Liver (tissue), 9 donors: ENCODE data around the gene CCDC200. TPM values are rescaled to one million over a fixed set of nuclear protein-coding genes. Genes with fewer than 3 reads are reported as not detected.
A peak's percentile ranks its signal among the peaks of the same experiment; 100 is the strongest.

ENCODE experiments used
- DNase-seq: peaks from one replicate; pipeline ENCODE4 v3.0.0-alpha.2; 2017; ENCODE audit warnings: low spot score
- H3K27ac ChIP-seq, 2 donors: one replicate each; pipeline ENCODE4 v1.7.0; 2013; ENCODE audit warnings: inconsistent platforms in 2 of 2, low read length in 2 of 2, control low read depth in 1 of 2, low read depth in 1 of 2, mild to moderate bottlenecking in 1 of 2
- H3K27me3 ChIP-seq, 4 donors: one replicate each; pipeline versions ENCODE4 v1.6.1 to v1.7.0; 2013; ENCODE audit warnings: low read length in 3 of 4, inconsistent platforms in 1 of 4, mild to moderate bottlenecking in 1 of 4, moderate library complexity in 1 of 4; ENCODE audit not compliant: control insufficient read depth in 4 of 4, insufficient read depth in 4 of 4
- H3K36me3 ChIP-seq, 4 donors: one replicate each; pipeline versions ENCODE4 v1.6.1 to v1.7.0; 2013; ENCODE audit warnings: low read length in 3 of 4, mild to moderate bottlenecking in 3 of 4, low read depth in 1 of 4, moderate library complexity in 1 of 4; ENCODE audit not compliant: control insufficient read depth in 4 of 4, insufficient read depth in 3 of 4
- H3K4me1 ChIP-seq, 4 donors: one replicate each; pipeline versions ENCODE4 v1.6.1 to v1.7.0; 2013; ENCODE audit warnings: low read length in 3 of 4, mild to moderate bottlenecking in 3 of 4, moderate library complexity in 1 of 4; ENCODE audit not compliant: control insufficient read depth in 4 of 4, insufficient read depth in 4 of 4
- H3K4me3 ChIP-seq, 3 donors: one replicate each; pipeline versions ENCODE4 v1.6.1 to v1.7.0; 2013; ENCODE audit warnings: low read length in 3 of 3, control low read depth in 1 of 3, low read depth in 1 of 3, mild to moderate bottlenecking in 1 of 3
- H3K9ac ChIP-seq, 2 donors: one replicate each; pipeline ENCODE4 v1.7.0; 2013; ENCODE audit warnings: low read length in 2 of 2, mild to moderate bottlenecking in 2 of 2, moderate library complexity in 2 of 2, control low read depth in 1 of 2, low read depth in 1 of 2
- H3K9me3 ChIP-seq, 4 donors: one replicate each; pipeline versions ENCODE4 v1.6.1 to v1.7.0; 2013; ENCODE audit warnings: low read length in 3 of 4; ENCODE audit not compliant: control insufficient read depth in 4 of 4
- FOXA2 ChIP-seq: IDR thresholded peaks from 2 replicates; pipeline ENCODE4 v1.6.1; 2016; ENCODE audit warnings: antibody characterized with exemption
- GABPA ChIP-seq, 2 donors: IDR thresholded peaks in 1 of 2; conservative IDR thresholded peaks in 1 of 2; 2 replicates each; pipeline ENCODE4 v1.6.1; 2016; ENCODE audit warnings: antibody characterized with exemption in 2 of 2, mild to moderate bottlenecking in 1 of 2, moderate library complexity in 1 of 2
- JUND ChIP-seq, 2 donors: IDR thresholded peaks; 2 replicates each; pipeline ENCODE4 v1.6.1; 2016; ENCODE audit warnings: antibody characterized with exemption in 2 of 2
- NR2F2 ChIP-seq: IDR thresholded peaks from 2 replicates; pipeline ENCODE4 v1.6.1; 2016; ENCODE audit warnings: antibody characterized with exemption
- RAD21 ChIP-seq, 2 donors: IDR thresholded peaks; 2 replicates each; pipeline ENCODE4 v1.6.1; 2016; ENCODE audit warnings: antibody characterized with exemption in 2 of 2, mild to moderate bottlenecking in 2 of 2
- RXRA ChIP-seq, 2 donors: IDR thresholded peaks; 2 replicates each; pipeline ENCODE4 v1.6.1; 2017 to 2018; ENCODE audit warnings: antibody characterized with exemption in 2 of 2, mild to moderate bottlenecking in 1 of 2
- SP1 ChIP-seq: IDR thresholded peaks from 2 replicates; pipeline ENCODE4 v1.6.1; 2018; ENCODE audit warnings: antibody characterized with exemption, mild to moderate bottlenecking
- TAF1 ChIP-seq: conservative IDR thresholded peaks from 2 replicates; pipeline ENCODE4 v1.6.1; 2016; ENCODE audit warnings: antibody characterized with exemption, mild to moderate bottlenecking
- WGBS: extraction: QIAGEN DNeasy Blood & Tissue Kit; methylation state at CpG from one replicate; pipeline ENCODE4 v1.1.7; 2013; 5-methylcytosine and 5-hydroxymethylcytosine counted together
- polyA plus RNA-seq, 2 donors: library from polyadenylated mRNA; stranded (reverse) in 1 of 2; unstranded in 1 of 2; fragments of 200-250 nt in 1 of 2; fragments of >200 nt in 1 of 2; fragmentation: Nextera tagmentation in 1 of 2; extraction: Ambion mirVana in 1 of 2; gene quantifications; one replicate each; pipeline versions ENCODE4 v1.2.1 to v1.2.3, GENCODE V29; 2013 to 2015
- total RNA-seq, 2 donors: library from RNA; depleted of rRNA; stranded (reverse); fragments of >200 nt; gene quantifications; one replicate each; pipeline ENCODE4 v1.2.3, GENCODE V29; 2014
- TF ChIP-seq, protein P1 (sequence below): IDR thresholded peaks from 2 replicates; pipeline ENCODE4 v1.6.1; 2016; ENCODE audit warnings: antibody characterized with exemption, mild to moderate bottlenecking
- TF ChIP-seq, protein P2 (sequence below): IDR thresholded peaks from 2 replicates; pipeline ENCODE4 v1.6.1; 2016; ENCODE audit warnings: antibody characterized with exemption
- TF ChIP-seq, protein P3 (sequence below): IDR thresholded peaks from 2 replicates; pipeline ENCODE4 v1.6.1; 2016; ENCODE audit warnings: antibody characterized with exemption
- TF ChIP-seq, protein P4 (sequence below): IDR thresholded peaks from 2 replicates; pipeline ENCODE4 v1.6.1; 2016; ENCODE audit warnings: antibody characterized with exemption
- TF ChIP-seq, protein P5 (sequence below): fragments of 150-350 bp; IDR thresholded peaks from 2 replicates; pipeline ENCODE4 v1.5.1; 2017; ENCODE audit warnings: improper control_type of control experiment, low read depth, low read length; ENCODE audit not compliant: missing input control
- donor health status: healthy.
- donor health status: healthy.
- donor health status: healthy.
- donor health status: healthy.
- donor health status: healthy.

CCDC200 gene
- total and polyA plus RNA-seq, 4 donors, result 1.3 TPM; not detected in 3

DNA sequence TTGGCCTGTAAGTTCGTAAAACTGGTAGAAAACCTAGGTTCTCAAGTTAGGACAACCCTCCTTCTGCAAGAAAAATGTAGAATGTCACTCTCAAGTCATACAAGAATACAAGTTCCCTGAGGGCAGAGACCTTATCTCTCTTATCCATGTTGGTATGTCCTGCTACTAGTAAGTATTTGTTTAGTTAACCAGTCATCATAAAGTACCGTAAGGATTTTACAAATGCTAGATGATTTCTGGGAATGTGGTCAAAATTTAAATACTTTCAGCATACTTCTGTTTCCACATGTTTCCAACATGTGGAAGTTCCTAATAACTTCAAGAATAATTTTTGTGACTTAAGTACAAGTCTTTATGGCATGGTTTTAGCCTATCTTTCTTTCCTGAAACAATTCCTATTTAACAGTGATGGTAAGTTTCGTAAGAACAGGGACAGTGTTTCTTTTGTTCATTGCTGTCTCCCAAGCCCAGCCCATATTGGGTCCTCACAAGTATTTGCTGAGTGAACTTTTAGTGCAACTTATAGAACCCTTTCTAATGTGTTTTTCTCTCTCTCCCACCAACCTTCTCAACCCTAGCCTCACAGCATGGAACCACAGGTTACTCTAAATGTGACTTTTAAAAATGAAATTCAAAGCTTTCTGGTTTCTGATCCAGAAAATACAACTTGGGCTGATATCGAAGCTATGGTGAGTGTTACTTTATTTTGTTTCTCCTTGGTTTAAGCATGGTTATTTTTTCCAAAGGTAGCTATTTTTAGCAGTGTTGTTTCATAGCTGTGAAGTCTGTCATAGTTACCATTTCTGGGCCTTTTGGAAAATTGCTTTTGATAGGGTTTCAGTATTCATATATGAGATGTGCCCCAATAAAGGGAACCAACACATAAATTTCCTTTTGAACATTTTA is 53.0 kb downstream of the CCDC200 start:
- 63% methylated on average over 4 of the region's 4 CpGs for WGBS
- Histone ChIP-seq H3K36me3 (peaks cover 8 to 19% (median 14%) of the 10 kb centered on the region in 4 donors), H3K4me1 (peaks cover 10 to 58% (median 39%) of the 10 kb centered on the region in 4 donors), H3K9me3 (no peaks in the 10 kb centered on the region), H3K27me3 (no peaks in the 10 kb centered on the region), H3K4me3 (no peak overlapping the region), H3K27ac (peak overlapping the region; percentile 64 to 77), H3K9ac (no peak overlapping the region)
- no peak for DNase-seq
- TF ChIP-seq TAF1 (no peak), GABPA (IDR thresholded peaks at IDR 0.05 in 1 of 2, conservative IDR thresholded peaks at IDR 0.05 in 1 of 2) (no peak), RAD21 (IDR thresholded peaks at IDR 0.05) (no peak)
- TF ChIP-seq, protein P1, sequence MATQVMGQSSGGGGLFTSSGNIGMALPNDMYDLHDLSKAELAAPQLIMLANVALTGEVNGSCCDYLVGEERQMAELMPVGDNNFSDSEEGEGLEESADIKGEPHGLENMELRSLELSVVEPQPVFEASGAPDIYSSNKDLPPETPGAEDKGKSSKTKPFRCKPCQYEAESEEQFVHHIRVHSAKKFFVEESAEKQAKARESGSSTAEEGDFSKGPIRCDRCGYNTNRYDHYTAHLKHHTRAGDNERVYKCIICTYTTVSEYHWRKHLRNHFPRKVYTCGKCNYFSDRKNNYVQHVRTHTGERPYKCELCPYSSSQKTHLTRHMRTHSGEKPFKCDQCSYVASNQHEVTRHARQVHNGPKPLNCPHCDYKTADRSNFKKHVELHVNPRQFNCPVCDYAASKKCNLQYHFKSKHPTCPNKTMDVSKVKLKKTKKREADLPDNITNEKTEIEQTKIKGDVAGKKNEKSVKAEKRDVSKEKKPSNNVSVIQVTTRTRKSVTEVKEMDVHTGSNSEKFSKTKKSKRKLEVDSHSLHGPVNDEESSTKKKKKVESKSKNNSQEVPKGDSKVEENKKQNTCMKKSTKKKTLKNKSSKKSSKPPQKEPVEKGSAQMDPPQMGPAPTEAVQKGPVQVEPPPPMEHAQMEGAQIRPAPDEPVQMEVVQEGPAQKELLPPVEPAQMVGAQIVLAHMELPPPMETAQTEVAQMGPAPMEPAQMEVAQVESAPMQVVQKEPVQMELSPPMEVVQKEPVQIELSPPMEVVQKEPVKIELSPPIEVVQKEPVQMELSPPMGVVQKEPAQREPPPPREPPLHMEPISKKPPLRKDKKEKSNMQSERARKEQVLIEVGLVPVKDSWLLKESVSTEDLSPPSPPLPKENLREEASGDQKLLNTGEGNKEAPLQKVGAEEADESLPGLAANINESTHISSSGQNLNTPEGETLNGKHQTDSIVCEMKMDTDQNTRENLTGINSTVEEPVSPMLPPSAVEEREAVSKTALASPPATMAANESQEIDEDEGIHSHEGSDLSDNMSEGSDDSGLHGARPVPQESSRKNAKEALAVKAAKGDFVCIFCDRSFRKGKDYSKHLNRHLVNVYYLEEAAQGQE, result no peak

DNA sequence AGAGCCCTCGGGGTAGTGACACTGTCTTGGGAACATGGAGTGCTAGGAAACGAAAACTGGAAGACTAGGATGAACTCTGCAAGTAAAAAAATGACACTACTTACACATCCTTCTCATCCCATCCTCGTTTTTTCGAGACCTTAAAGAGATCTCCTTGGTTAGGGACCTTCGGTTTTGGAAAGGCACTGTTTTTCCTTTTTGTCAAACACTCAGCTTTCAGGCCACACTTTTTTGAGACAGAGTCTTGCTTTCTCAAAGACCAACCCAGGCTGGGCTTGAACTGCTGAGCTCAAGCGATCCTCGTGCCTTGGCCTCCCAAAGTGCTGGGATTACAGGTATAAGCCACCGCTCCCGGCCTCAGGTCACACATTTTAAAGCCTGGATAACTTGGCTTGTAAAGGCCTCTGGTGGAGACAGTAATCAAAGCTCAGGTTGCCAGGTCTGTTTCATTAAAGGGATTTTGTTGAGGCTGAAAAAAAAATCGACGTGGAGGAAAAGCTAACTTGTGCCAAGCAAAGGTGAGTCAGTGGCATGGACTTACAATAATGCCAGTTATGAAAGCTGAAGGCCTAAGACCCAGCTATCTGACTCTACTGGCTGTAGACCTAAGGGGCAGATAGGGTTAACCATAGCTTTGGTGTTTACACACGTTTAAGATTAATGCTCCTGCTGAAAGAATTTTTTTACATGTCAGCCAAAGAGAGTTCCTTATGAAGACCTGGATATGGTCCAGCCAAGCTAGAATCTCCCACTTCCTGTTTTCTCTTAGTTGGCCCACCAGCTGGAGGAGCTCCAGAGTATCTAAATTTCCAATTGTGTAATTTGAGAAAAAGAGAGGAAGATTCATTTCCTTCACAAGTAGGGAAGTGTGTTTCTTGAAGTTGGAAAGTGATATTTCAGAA is 56.6 kb downstream of the CCDC200 start:
- DNase-seq, result peak; percentile 38
- TF ChIP-seq, protein P2, sequence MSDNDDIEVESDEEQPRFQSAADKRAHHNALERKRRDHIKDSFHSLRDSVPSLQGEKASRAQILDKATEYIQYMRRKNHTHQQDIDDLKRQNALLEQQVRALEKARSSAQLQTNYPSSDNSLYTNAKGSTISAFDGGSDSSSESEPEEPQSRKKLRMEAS, result peak; percentile 49
- TF ChIP-seq GABPA (IDR thresholded peaks at IDR 0.05 in 1 of 2, conservative IDR thresholded peaks at IDR 0.05 in 1 of 2), result peak in 1 of 2 donors; percentile 24
- no peak for TF ChIP-seq NR2F2
- no peak for TF ChIP-seq SP1
- TF ChIP-seq RAD21 (IDR thresholded peaks at IDR 0.05), result peak; percentile 37 to 48
- TF ChIP-seq FOXA2, result no peak
- TF ChIP-seq RXRA (IDR thresholded peaks at IDR 0.05), result peak in 1 of 2 donors; percentile 8
- TF ChIP-seq, protein P3, sequence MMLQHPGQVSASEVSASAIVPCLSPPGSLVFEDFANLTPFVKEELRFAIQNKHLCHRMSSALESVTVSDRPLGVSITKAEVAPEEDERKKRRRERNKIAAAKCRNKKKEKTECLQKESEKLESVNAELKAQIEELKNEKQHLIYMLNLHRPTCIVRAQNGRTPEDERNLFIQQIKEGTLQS, result no peak
- TF ChIP-seq, protein P4, sequence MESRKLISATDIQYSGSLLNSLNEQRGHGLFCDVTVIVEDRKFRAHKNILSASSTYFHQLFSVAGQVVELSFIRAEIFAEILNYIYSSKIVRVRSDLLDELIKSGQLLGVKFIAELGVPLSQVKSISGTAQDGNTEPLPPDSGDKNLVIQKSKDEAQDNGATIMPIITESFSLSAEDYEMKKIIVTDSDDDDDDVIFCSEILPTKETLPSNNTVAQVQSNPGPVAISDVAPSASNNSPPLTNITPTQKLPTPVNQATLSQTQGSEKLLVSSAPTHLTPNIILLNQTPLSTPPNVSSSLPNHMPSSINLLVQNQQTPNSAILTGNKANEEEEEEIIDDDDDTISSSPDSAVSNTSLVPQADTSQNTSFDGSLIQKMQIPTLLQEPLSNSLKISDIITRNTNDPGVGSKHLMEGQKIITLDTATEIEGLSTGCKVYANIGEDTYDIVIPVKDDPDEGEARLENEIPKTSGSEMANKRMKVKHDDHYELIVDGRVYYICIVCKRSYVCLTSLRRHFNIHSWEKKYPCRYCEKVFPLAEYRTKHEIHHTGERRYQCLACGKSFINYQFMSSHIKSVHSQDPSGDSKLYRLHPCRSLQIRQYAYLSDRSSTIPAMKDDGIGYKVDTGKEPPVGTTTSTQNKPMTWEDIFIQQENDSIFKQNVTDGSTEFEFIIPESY, result no peak
- TF ChIP-seq JUND (IDR thresholded peaks at IDR 0.05), result no peak
- TF ChIP-seq, protein P5, sequence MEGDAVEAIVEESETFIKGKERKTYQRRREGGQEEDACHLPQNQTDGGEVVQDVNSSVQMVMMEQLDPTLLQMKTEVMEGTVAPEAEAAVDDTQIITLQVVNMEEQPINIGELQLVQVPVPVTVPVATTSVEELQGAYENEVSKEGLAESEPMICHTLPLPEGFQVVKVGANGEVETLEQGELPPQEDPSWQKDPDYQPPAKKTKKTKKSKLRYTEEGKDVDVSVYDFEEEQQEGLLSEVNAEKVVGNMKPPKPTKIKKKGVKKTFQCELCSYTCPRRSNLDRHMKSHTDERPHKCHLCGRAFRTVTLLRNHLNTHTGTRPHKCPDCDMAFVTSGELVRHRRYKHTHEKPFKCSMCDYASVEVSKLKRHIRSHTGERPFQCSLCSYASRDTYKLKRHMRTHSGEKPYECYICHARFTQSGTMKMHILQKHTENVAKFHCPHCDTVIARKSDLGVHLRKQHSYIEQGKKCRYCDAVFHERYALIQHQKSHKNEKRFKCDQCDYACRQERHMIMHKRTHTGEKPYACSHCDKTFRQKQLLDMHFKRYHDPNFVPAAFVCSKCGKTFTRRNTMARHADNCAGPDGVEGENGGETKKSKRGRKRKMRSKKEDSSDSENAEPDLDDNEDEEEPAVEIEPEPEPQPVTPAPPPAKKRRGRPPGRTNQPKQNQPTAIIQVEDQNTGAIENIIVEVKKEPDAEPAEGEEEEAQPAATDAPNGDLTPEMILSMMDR, result peak; percentile 6
- no peak for TF ChIP-seq TAF1
- H3K27ac ChIP-seq, result peak overlapping the region; percentile 89 to 96
- H3K4me1 ChIP-seq, result peaks cover 7 to 62% (median 45%) of the 10 kb centered on the region in 4 donors
- peak overlapping the region; percentile 70 to 90 (median 75) for H3K4me3 ChIP-seq
- no peaks in the 10 kb centered on the region for H3K9me3 ChIP-seq
- H3K36me3 ChIP-seq, result peaks cover 0 to 2% (median under 1%) of the 10 kb centered on the region in 4 donors
- peak overlapping the region; percentile 85 to 94 for H3K9ac ChIP-seq
- no peaks in the 10 kb centered on the region for H3K27me3 ChIP-seq
- WGBS, result 4% methylated on average over 12 of the region's 12 CpGs
